Smooth muscle cell (in vitro differentiated cells): Measurements from ENCODE around the gene NEDD4. TPM values are rescaled to one million over a fixed set of nuclear protein-coding genes. Genes with fewer than 3 reads are reported as not detected.

Experiments
- DNase-seq: peaks from one replicate; lab custom pipeline; 2025; ENCODE audit not compliant: unreplicated experiment; lab: John Stamatoyannopoulos, UW
- H2AFZ ChIP-seq: fragments of 200-600 bp; sonication (generic); 2 replicates; pipeline ENCODE4 v1.6.0; 2016; ENCODE audit warnings: antibody characterized with exemption, low read depth, mild to moderate bottlenecking
- H3F3A ChIP-seq: fragments of 200-600 bp; sonication (generic); 2 replicates; pipeline ENCODE4 v1.6.0; 2017; ENCODE audit warnings: antibody characterized with exemption, low read depth
- H3K27ac ChIP-seq: fragments of 200-600 bp; sonication (generic); 2 replicates; pipeline ENCODE4 v1.5.1; 2016; ENCODE audit warnings: low read depth, mild to moderate bottlenecking
- H3K27me3 ChIP-seq: fragments of 200-600 bp; sonication (generic); 2 replicates; pipeline ENCODE4 v1.6.1; 2016; ENCODE audit warnings: low read depth, mild to moderate bottlenecking
- H3K36me3 ChIP-seq: fragments of 200-600 bp; sonication (generic); 2 replicates; pipeline ENCODE4 v1.5.1; 2016; ENCODE audit warnings: low read depth
- H3K4me1 ChIP-seq: fragments of 200-600 bp; sonication (generic); 2 replicates; pipeline ENCODE4 v1.5.1; 2016; ENCODE audit warnings: low read depth
- H3K4me2 ChIP-seq: fragments of 200-600 bp; sonication (generic); 2 replicates; pipeline ENCODE4 v1.6.0; 2016; ENCODE audit warnings: mild to moderate bottlenecking
- H3K4me3 ChIP-seq: fragments of 200-600 bp; sonication (generic); 2 replicates; pipeline ENCODE4 v1.5.1; 2016; ENCODE audit warnings: mild to moderate bottlenecking
- H3K79me2 ChIP-seq: fragments of 200-600 bp; sonication (generic); 2 replicates; pipeline ENCODE4 v1.6.0; 2016; ENCODE audit warnings: low read depth, mild to moderate bottlenecking
- H3K9ac ChIP-seq: fragments of 200-600 bp; sonication (generic); 2 replicates; pipeline ENCODE4 v1.6.0; 2016; ENCODE audit warnings: low read depth
- H3K9me3 ChIP-seq: fragments of 200-600 bp; sonication (generic); replicated peaks from 2 replicates; pipeline ENCODE4 v1.5.1; 2016; ENCODE audit warnings: low read depth
- H4K20me1 ChIP-seq: fragments of 200-600 bp; sonication (generic); 2 replicates; pipeline ENCODE4 v1.6.0; 2016; ENCODE audit warnings: low read depth
- WGBS: methylation state at CpG from one replicate; pipeline ENCODE4 v1.1.7; 2016; ENCODE audit warnings: low lambda C conversion rate; 5-methylcytosine and 5-hydroxymethylcytosine counted together
- polyA plus RNA-seq: library from polyadenylated mRNA; unstranded; fragments of >200 nt; fragmentation: Nextera tagmentation; extraction: Ambion mirVana; gene quantifications from 2 replicates; pipeline ENCODE4 v1.2.1, GENCODE V29; 2016
- total RNA-seq: library from RNA; depleted of rRNA; stranded (reverse); fragments of >200 nt; gene quantifications from 2 replicates; pipeline ENCODE4 v1.2.3, GENCODE V29; 2014
- TF ChIP-seq, protein P1 (sequence below): fragments of 200-600 bp; sonication (generic); IDR thresholded peaks from 2 replicates; pipeline ENCODE4 v1.5.1; 2017; ENCODE audit warnings: borderline replicate concordance, mild to moderate bottlenecking, antibody characterized with exemption; ENCODE audit not compliant: insufficient read depth, poor library complexity, severe bottlenecking

The NEDD4 gene
- total and polyA plus RNA-seq, 2 experiments from 2014 or later = 6.6 to 34.5 TPM

DNA sequence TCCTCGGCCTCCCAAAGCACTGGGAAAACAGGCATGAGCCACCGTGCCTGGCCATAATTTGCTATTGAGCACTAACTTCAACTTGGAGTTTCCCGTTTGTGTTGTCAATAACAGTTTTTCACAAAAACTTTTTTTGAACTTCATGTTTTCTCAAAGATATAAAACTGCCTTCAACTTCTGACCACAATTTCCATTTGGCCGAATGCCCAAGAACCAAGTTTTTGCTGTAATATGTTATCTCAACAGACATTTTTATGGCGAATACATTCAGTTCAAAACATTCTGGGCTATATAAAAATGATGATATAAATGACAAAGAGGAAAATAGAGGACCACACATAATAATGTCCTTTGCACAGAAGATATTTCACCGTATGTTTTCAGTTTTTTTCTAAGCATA lies 56.4 kb downstream of the NEDD4 start:
- Histone ChIP-seq H4K20me1 (no peaks in the 10 kb centered on the region), H3F3A (no peaks in the 10 kb centered on the region), H3K9me3 (peaks cover 5% of the 10 kb centered on the region), H3K4me1 (no peaks in the 10 kb centered on the region), H3K36me3 (peaks cover 11% of the 10 kb centered on the region), H3K27me3 (no peaks in the 10 kb centered on the region), H3K4me3 (no peak overlapping the region), H3K9ac (no peak overlapping the region), H3K79me2 (no peaks in the 10 kb centered on the region), H2AFZ (no peak overlapping the region), H3K27ac (no peak overlapping the region), H3K4me2 (no peak overlapping the region)
- WGBS = 93% methylated on average over 6 of the region's 6 CpGs
- no peak for DNase-seq
- TF ChIP-seq, protein P1, sequence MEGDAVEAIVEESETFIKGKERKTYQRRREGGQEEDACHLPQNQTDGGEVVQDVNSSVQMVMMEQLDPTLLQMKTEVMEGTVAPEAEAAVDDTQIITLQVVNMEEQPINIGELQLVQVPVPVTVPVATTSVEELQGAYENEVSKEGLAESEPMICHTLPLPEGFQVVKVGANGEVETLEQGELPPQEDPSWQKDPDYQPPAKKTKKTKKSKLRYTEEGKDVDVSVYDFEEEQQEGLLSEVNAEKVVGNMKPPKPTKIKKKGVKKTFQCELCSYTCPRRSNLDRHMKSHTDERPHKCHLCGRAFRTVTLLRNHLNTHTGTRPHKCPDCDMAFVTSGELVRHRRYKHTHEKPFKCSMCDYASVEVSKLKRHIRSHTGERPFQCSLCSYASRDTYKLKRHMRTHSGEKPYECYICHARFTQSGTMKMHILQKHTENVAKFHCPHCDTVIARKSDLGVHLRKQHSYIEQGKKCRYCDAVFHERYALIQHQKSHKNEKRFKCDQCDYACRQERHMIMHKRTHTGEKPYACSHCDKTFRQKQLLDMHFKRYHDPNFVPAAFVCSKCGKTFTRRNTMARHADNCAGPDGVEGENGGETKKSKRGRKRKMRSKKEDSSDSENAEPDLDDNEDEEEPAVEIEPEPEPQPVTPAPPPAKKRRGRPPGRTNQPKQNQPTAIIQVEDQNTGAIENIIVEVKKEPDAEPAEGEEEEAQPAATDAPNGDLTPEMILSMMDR = no peak

DNA sequence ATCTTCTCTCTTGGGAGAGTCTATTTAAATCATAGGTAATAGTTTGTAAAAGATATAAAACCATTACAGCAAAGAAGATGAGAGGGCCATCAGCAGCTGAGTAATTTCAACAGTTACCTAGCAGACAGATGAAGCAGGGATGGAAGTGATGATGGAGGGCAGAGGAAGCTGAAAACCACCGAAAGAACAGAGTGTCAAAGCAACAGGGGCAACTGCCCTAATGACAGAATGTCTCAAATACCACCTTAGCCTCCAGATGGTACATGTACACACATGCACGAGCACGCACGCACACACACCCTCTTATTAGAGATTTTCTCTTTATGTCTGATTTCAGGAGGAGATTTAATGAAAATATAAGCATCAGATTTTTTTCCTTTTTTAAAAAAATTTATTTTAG lies 64.5 kb downstream of the NEDD4 start:
- no peak overlapping the region for H3K4me3 ChIP-seq
- H3K9me3 ChIP-seq = no peaks in the 10 kb centered on the region
- H3K4me1 ChIP-seq = no peaks in the 10 kb centered on the region
- H3K27me3 ChIP-seq = no peaks in the 10 kb centered on the region
- H3F3A ChIP-seq = no peaks in the 10 kb centered on the region
- no peak overlapping the region for H2AFZ ChIP-seq
- no peaks in the 10 kb centered on the region for H3K79me2 ChIP-seq
- H3K4me2 ChIP-seq = no peak overlapping the region
- DNase-seq = no peak
- WGBS = 94% methylated on average over 4 of the region's 4 CpGs
- no peaks in the 10 kb centered on the region for H4K20me1 ChIP-seq
- TF ChIP-seq, protein P1 = no peak
- H3K9ac ChIP-seq = no peak overlapping the region
- no peaks in the 10 kb centered on the region for H3K36me3 ChIP-seq
- no peak overlapping the region for H3K27ac ChIP-seq

- H3K27ac ChIP-seq = no peak overlapping the region
- H3F3A ChIP-seq = no peaks in the 10 kb centered on the region
- no peaks in the 10 kb centered on the region for H3K36me3 ChIP-seq
- no peak overlapping the region for H2AFZ ChIP-seq
- H3K4me2 ChIP-seq = no peak overlapping the region
- peaks cover 7% of the 10 kb centered on the region for H3K4me1 ChIP-seq
- WGBS = 97% methylated on average over 4 of the region's 4 CpGs
- no peaks in the 10 kb centered on the region for H3K27me3 ChIP-seq
- H3K79me2 ChIP-seq = no peaks in the 10 kb centered on the region
- TF ChIP-seq, protein P1 = no peak
- H3K9ac ChIP-seq = no peak overlapping the region
- no peak overlapping the region for H3K4me3 ChIP-seq
- no peak for DNase-seq
- H4K20me1 ChIP-seq = no peaks in the 10 kb centered on the region
- H3K9me3 ChIP-seq = no peaks in the 10 kb centered on the region
These were observed 71.7 kb downstream of the NEDD4 start for GRCh38 chr15:55921744-55922143.

- WGBS = 0% methylated on average over 1 of the region's 1 CpG
- H3K9ac ChIP-seq = no peak overlapping the region
- TF ChIP-seq, protein P1 = peak; percentile 64
- no peak overlapping the region for H2AFZ ChIP-seq
- no peak for DNase-seq
- no peaks in the 10 kb centered on the region for H3F3A ChIP-seq
- H3K27me3 ChIP-seq = no peaks in the 10 kb centered on the region
- no peaks in the 10 kb centered on the region for H4K20me1 ChIP-seq
- peak overlapping the region; percentile 56 for H3K27ac ChIP-seq
- H3K9me3 ChIP-seq = no peaks in the 10 kb centered on the region
- peak overlapping the region; percentile 65 for H3K4me2 ChIP-seq
- peaks cover 11% of the 10 kb centered on the region for H3K79me2 ChIP-seq
- H3K36me3 ChIP-seq = no peaks in the 10 kb centered on the region
- no peak overlapping the region for H3K4me3 ChIP-seq
- peaks cover 18% of the 10 kb centered on the region for H3K4me1 ChIP-seq
These were observed 75.5 kb downstream of the NEDD4 start for GRCh38 chr15:55917881-55918296.
